BE2C (cell line): ENCODE measurements around the gene MTIF2.
A peak's percentile ranks its signal among the peaks of the same experiment; 100 is the strongest.
"Not testable (repeated sequence)": the region's sequence is repeated elsewhere in the genome, so short reads cannot be mapped to it uniquely, and the experiment has no call there.

Source experiments
- DNase-seq: peaks from one replicate; pipeline ENCODE4 v3.0.0-alpha.2; 2020
- H3K27me3 ChIP-seq: fragments of 250-450 bp; sonication (Bioruptor Pico); 2 replicates; pipeline ENCODE4 v1.5.1; 2020; ENCODE audit warnings: mild to moderate bottlenecking
- H3K36me3 ChIP-seq: fragments of 250-450 bp; sonication (Bioruptor Pico); 2 replicates; pipeline ENCODE4 v1.5.1; 2020; ENCODE audit warnings: mild to moderate bottlenecking
- H3K4me1 ChIP-seq: fragments of 250-450 bp; sonication (Bioruptor Pico); 2 replicates; pipeline ENCODE4 v1.5.1; 2020
- H3K4me3 ChIP-seq: 2 replicates; pipeline ENCODE4 v1.5.1; 2011; ENCODE audit warnings: low read depth, low read length
- H3K9me3 ChIP-seq: fragments of 250-450 bp; sonication (Bioruptor Pico); 2 replicates; pipeline ENCODE4 v1.5.1; 2020
- TF ChIP-seq, protein P1 (sequence below): IDR thresholded peaks from 2 replicates; pipeline ENCODE4 v1.5.1; 2012; ENCODE audit warnings: mild to moderate bottlenecking, low read depth, low read length

MTIF2 gene

DNA sequence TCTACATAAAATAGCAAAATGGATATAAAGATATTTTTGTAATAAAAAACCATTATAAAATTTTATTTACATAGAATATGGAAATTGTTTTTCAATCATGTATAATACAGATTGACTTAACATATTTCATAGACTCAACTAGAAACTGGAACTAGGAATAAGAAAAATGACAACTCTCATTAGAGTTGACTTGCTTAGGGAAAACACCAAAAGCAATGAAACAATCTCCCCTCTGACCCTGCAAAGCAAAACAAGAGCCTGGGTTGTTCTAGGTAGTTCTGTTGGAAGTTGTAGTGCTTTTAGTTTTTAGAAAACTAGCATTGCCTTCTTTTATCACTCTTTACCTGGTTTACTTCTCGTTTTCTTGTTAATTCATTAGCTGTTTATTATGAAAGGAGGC, 32.2 kb upstream of the MTIF2 start:
- Histone ChIP-seq H3K9me3 (no peaks in the 10 kb centered on the region), H3K4me1 (no peaks in the 10 kb centered on the region), H3K4me3 (no peak overlapping the region), H3K36me3 (no peaks in the 10 kb centered on the region), H3K27me3 (no peaks in the 10 kb centered on the region)
- no peak for DNase-seq
- TF ChIP-seq, protein P1, sequence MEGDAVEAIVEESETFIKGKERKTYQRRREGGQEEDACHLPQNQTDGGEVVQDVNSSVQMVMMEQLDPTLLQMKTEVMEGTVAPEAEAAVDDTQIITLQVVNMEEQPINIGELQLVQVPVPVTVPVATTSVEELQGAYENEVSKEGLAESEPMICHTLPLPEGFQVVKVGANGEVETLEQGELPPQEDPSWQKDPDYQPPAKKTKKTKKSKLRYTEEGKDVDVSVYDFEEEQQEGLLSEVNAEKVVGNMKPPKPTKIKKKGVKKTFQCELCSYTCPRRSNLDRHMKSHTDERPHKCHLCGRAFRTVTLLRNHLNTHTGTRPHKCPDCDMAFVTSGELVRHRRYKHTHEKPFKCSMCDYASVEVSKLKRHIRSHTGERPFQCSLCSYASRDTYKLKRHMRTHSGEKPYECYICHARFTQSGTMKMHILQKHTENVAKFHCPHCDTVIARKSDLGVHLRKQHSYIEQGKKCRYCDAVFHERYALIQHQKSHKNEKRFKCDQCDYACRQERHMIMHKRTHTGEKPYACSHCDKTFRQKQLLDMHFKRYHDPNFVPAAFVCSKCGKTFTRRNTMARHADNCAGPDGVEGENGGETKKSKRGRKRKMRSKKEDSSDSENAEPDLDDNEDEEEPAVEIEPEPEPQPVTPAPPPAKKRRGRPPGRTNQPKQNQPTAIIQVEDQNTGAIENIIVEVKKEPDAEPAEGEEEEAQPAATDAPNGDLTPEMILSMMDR: no peak

DNA sequence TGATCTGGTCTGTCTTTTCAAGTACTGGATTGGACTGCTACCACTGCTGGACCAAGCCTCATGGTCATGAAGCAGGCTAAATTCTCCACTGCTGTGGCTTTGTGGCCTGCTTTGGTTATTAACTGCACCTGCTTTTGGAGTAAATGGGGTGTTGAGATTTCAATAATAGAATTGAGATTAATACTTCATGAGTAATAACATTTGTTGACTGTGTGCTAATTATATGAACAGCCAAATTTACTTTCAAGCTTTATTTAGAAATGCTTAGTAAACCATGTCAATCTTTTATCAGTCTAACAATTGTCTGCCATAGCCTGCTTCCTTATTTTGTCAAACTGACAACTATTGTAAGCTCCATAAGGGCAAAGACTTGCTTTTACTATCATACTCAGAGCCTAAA, 27.4 kb upstream of the MTIF2 start:
- TF ChIP-seq, protein P1: no peak
- H3K4me1 ChIP-seq: no peaks in the 10 kb centered on the region
- no peaks in the 10 kb centered on the region for H3K9me3 ChIP-seq
- H3K27me3 ChIP-seq: no peaks in the 10 kb centered on the region
- H3K36me3 ChIP-seq: peaks cover 5% of the 10 kb centered on the region; the same call in 1 of the 2 replicates
- no peak for DNase-seq
- H3K4me3 ChIP-seq: no peak overlapping the region

DNA sequence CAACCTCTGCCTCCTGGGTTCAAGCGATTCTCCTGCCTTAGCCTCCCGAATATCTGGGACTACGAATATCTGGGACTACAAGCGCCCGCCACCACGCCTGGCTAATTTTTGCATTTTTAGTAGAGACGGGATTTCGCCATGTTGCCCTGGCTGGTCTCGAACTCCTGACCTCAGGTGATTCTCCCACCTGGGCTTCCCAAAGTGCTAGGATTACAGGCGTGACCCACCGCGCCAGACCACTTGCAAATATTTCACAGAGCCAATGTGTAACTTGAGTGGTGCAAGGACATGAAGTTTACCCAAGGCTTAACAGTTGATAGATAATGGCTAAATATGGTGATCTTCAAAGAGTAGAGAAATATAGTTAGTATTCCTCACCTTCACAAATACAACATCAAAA, 14.1 kb upstream of the MTIF2 start:
- no peak for DNase-seq
- TF ChIP-seq, protein P1: no peak
- no peaks in the 10 kb centered on the region for H3K36me3 ChIP-seq
- H3K27me3 ChIP-seq: no peaks in the 10 kb centered on the region
- H3K4me3 ChIP-seq: no peak overlapping the region
- H3K4me1 ChIP-seq: no peaks in the 10 kb centered on the region
- no peaks in the 10 kb centered on the region for H3K9me3 ChIP-seq

DNA sequence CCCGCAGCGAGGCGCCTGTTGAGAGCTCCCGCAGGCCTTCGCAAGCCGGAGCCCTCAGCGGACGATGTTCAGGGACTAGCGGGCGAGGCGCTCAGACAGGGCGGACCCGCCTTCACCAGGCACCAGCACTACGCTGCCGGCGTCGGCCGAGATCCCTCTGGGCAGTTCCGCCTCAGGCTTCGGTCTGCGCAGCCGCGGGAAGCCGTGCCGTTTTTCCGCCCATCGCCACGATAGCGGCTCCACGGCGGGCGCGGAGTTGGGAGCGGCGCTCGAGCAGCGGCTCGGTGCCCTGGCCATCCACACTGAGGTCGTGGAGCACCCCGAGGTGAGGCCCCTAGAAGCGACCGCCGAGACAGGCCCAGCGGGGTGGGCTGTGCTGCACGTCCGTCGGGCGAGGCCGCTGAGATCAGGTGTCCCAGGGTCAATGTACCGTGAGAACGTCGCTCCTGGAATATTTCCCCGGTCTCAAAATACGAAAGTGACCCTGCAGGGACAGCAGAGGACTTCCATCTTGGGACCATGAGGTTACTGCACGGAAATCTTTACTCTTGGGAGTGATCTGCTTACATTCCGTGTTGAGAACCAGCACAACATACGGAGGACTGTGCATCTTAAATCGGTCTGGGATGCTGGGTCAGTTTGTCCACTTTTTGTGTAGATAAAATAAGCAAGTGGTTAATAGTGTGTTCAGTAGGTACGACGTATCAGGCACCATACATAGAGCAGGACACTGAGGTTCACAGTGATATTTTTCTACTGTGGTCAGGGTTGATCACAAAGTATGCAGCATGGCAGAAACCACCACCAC, 13.3 kb upstream of the MTIF2 start:
- Histone ChIP-seq H3K4me3 (peak overlapping the region; percentile 65), H3K36me3 (no peaks in the 10 kb centered on the region), H3K4me1 (no peaks in the 10 kb centered on the region), H3K9me3 (no peaks in the 10 kb centered on the region), H3K27me3 (no peaks in the 10 kb centered on the region)
- DNase-seq: peak; percentile 83
- TF ChIP-seq, protein P1: no peak

DNA sequence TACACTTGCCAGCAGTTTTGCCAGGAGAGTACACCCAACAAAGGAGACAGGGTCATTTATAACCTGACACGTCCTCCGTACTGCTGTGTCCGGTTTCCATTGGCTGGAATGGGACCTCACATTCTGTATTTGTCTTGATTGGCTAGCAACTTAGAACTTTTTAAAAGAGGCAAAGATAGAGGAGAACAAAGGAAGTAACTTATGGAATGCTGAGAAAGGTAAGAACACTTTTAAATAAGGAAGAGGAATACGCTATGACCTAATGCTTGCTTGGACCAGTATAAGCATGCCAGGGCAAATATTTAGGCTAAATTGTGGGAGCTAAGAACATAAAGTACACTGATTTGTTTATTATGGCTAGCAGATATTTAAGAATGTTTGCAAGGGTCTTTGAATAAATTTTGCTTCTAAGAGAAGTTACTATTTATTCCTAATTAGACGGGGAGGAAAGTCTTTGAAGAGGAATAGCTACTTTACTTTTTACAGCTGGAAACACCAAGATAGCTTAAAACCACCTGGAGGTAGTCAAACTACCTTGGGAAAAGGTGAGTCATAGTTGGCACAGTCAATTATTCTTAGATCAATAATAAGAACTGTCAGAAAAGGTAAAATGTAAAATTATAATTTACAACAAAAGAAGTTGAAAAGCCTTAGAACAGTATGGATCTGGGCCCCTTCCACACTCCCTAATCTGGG, 12.0 kb upstream of the MTIF2 start:
- H3K27me3 ChIP-seq, H3K36me3 ChIP-seq, H3K4me3 ChIP-seq, DNase-seq, H3K9me3 ChIP-seq, H3K4me1 ChIP-seq: not testable (repeated sequence)

DNA sequence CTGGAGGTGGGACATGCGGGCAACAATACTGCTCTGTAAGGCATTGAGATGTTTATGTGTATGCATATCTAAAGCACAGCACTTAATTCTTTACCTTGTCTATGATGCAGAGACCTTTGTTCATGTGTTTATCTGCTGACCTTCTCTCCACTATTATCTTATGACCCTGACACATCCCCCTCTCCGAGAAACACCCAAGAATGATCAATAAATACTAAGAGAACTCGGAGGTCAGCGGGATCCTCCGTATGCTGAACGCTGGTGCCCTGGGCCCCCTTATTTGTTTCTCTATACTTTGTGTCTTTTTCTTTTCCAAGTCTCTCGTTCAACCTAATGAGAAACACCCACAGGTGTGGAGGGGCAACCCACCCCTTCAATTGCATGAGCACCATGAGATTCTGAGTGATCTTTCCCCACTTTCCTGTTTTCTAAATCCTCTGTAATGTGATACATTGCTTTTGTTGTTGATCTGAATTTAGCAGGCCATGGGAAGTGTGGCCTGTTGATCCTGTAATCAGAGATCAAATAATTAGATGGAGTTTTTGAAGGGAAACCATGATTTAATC, 10.9 kb upstream of the MTIF2 start:
- H3K4me3 ChIP-seq, H3K27me3 ChIP-seq, H3K36me3 ChIP-seq, H3K4me1 ChIP-seq, DNase-seq, H3K9me3 ChIP-seq: not testable (repeated sequence)

DNA sequence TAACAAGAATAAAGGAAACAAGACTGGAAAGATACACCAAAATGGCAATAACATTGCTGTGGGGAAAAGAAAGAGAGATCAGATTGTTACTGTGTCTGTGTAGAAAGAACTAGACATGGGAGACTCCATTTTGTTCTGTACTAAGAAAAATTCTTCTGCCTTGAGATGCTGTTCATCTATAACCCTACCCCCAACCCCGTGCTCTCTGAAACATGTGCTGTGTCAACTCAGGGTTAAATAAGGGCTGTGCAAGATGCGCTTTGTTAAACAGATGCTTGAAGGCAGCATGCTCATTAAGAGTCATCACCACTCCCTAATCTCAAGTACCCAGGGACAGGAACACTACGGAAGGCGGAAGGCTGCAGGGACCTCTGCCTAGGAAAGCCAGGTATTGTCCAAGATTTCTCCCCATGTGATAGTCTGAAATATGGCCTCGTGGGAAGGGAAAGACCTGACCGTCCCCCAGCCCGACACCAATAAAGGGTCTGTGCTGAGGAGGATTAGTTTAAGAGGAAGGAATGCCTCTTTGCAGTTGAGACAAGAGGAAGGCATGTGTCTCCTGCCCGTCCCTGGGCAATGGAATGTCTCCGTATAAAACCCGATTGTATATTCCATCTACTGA, 10.3 kb upstream of the MTIF2 start:
- H3K9me3 ChIP-seq, H3K27me3 ChIP-seq, H3K4me3 ChIP-seq, H3K36me3 ChIP-seq, H3K4me1 ChIP-seq, DNase-seq: not testable (repeated sequence)
